H1 (cell line): ENCODE data around the gene CEP41. TPM values are rescaled to one million over a fixed set of nuclear protein-coding genes. Genes with fewer than 3 reads are reported as not detected.

Experiments
- CTCF ChIA-PET: fragments of 300-600 bp; sonication (Branson Sonifier 250); formaldehyde crosslinking; loops from one replicate; lab custom pipeline; 2021; ENCODE audit not compliant: partially characterized antibody; lab: Charles Lee
- POLR2A ChIA-PET: fragments of 300-600 bp; sonication (Branson Sonifier 250); formaldehyde crosslinking; loops from one replicate; lab custom pipeline; 2021; ENCODE audit warnings: inconsistent platforms; ENCODE audit not compliant: partially characterized antibody; lab: Charles Lee
- DNase-seq, 2 experiments: peaks; one replicate each; pipeline versions ENCODE4 v3.0.0 to v3.0.0-alpha.2; 2010 to 2022; ENCODE audit warnings: low spot score in 2 of 2, low read depth in 1 of 2, mixed read lengths in 1 of 2
- FAIRE-seq: peaks from 2 replicates; lab custom pipeline; 2011; peaks lifted over from hg19 to GRCh38; lab: Jason Lieb, UNC
- H2AFZ ChIP-seq: 2 replicates; pipeline ENCODE4 v1.8.1; 2012; ENCODE audit warnings: low read length, inconsistent platforms
- H2AK5ac ChIP-seq: 2 replicates; pipeline ENCODE4 v1.6.1; 2013; ENCODE audit warnings: low read depth, low read length
- H2BK120ac ChIP-seq: replicated peaks from 2 replicates; pipeline ENCODE3; 2013; ENCODE audit warnings: low read depth, low read length, inconsistent platforms
- H2BK12ac ChIP-seq: 2 replicates; pipeline ENCODE4 v1.6.1; 2013; ENCODE audit warnings: low read depth, low read length
- H2BK15ac ChIP-seq: 2 replicates; pipeline ENCODE4 v1.6.1; 2013; ENCODE audit warnings: low read length
- H2BK20ac ChIP-seq: 2 replicates; pipeline ENCODE4 v1.6.1; 2013; ENCODE audit warnings: low read length
- H2BK5ac ChIP-seq: 2 replicates; pipeline ENCODE4 v1.6.1; 2013; ENCODE audit warnings: low read depth, low read length
- H3K14ac ChIP-seq: 2 replicates; pipeline ENCODE4 v1.6.1; 2013; ENCODE audit warnings: inconsistent platforms; ENCODE audit not compliant: insufficient read length
- H3K18ac ChIP-seq: 2 replicates; pipeline ENCODE4 v1.6.1; 2013; ENCODE audit warnings: low read length; ENCODE audit errors: extremely low read depth
- H3K23ac ChIP-seq: 2 replicates; pipeline ENCODE4 v1.6.1; 2013; ENCODE audit warnings: inconsistent platforms; ENCODE audit not compliant: insufficient read length
- H3K23me2 ChIP-seq: 2 replicates; pipeline ENCODE4 v1.6.1; 2013; ENCODE audit warnings: low read depth, low read length
- H3K27ac ChIP-seq: 2 replicates; pipeline ENCODE4 v1.6.1; 2011; ENCODE audit warnings: low read depth, low read length, inconsistent platforms
- H3K27me3 ChIP-seq, 4 experiments: replicated peaks in 1 of 4; 1 replicate in 1 of 4; 2 replicates in 3 of 4; pipeline versions ENCODE4 v1.6.1 to v1.8.1; 2011 to 2013; ENCODE audit warnings: low read length in 3 of 4, mild to moderate bottlenecking in 3 of 4, inconsistent platforms in 2 of 4, mixed read lengths in 2 of 4, moderate library complexity in 1 of 4; ENCODE audit not compliant: control insufficient read depth in 3 of 4, insufficient read depth in 3 of 4; ENCODE audit errors: extremely low read depth in 1 of 4
- H3K36me3 ChIP-seq, 4 experiments: 2 replicates each; pipeline versions ENCODE4 v1.6.1 to v1.8.1; 2011 to 2013; ENCODE audit warnings: mild to moderate bottlenecking in 4 of 4, low read length in 3 of 4, moderate library complexity in 2 of 4, control low read depth in 1 of 4, inconsistent platforms in 1 of 4; ENCODE audit not compliant: insufficient read depth in 4 of 4, control insufficient read depth in 2 of 4
- H3K4ac ChIP-seq: replicated peaks from 2 replicates; pipeline ENCODE3; 2013; ENCODE audit warnings: low read length, low read depth, mixed read lengths, inconsistent platforms; ENCODE audit not compliant: insufficient read length
- H3K4me1 ChIP-seq, 4 experiments: replicated peaks in 1 of 4; 1 replicate in 1 of 4; 2 replicates in 3 of 4; pipeline versions ENCODE4 v1.6.1 to v1.8.1; 2011 to 2013; ENCODE audit warnings: low read length in 3 of 4, inconsistent platforms in 2 of 4, mixed read lengths in 1 of 4; ENCODE audit not compliant: insufficient read depth in 4 of 4, control insufficient read depth in 3 of 4
- H3K4me2 ChIP-seq, 2 experiments: 2 replicates each; pipeline versions ENCODE4 v1.6.1 to v1.8.1; 2011 to 2013; ENCODE audit warnings: low read depth in 2 of 2, low read length in 2 of 2, control low read depth in 1 of 2, inconsistent platforms in 1 of 2, mild to moderate bottlenecking in 1 of 2; ENCODE audit not compliant: insufficient read depth in 1 of 2
- H3K4me3 ChIP-seq, 4 experiments: fragments of 200-600, 300-600 bp in 1 of 4; sonication (generic), shearing (Covaris generic), sonication (Bioruptor Twin) in 1 of 4; 2 replicates each; pipeline versions ENCODE4 v1.5.1 to v1.8.1; 2011 to 2016; ENCODE audit warnings: low read length in 4 of 4, low read depth in 3 of 4, control low read depth in 2 of 4, inconsistent platforms in 2 of 4, mild to moderate bottlenecking in 2 of 4, mixed read lengths in 1 of 4, moderate library complexity in 1 of 4; ENCODE audit not compliant: insufficient read depth in 2 of 4; ENCODE audit errors: extremely low read depth in 1 of 4
- H3K56ac ChIP-seq: replicated peaks from 2 replicates; pipeline ENCODE3; 2013; ENCODE audit warnings: low read depth, mild to moderate bottlenecking, mixed read lengths, low read length, inconsistent platforms; ENCODE audit not compliant: insufficient read length
- H3K79me1 ChIP-seq: 2 replicates; pipeline ENCODE4 v1.6.1; 2013; ENCODE audit warnings: low read depth, low read length, control low read depth
- H3K79me2 ChIP-seq, 2 experiments: 2 replicates each; pipeline versions ENCODE4 v1.6.1 to v1.8.1; 2012 to 2013; ENCODE audit warnings: low read length in 2 of 2, mild to moderate bottlenecking in 2 of 2, inconsistent platforms in 1 of 2; ENCODE audit not compliant: insufficient read depth in 2 of 2, control insufficient read depth in 1 of 2
- H3K9ac ChIP-seq, 4 experiments: replicated peaks in 1 of 4; 1 replicate in 1 of 4; 2 replicates in 3 of 4; pipeline versions ENCODE4 v1.6.1 to v1.8.1; 2011 to 2013; ENCODE audit warnings: low read depth in 3 of 4, low read length in 3 of 4, control low read depth in 2 of 4, mild to moderate bottlenecking in 2 of 4, moderate library complexity in 2 of 4, inconsistent platforms in 1 of 4; ENCODE audit errors: extremely low read depth in 1 of 4
- H3K9me3 ChIP-seq, 2 experiments: 2 replicates each; pipeline versions ENCODE4 v1.6.1 to v1.8.1; 2012 to 2013; ENCODE audit warnings: mild to moderate bottlenecking in 2 of 2, moderate library complexity in 2 of 2, control low read depth in 1 of 2, inconsistent platforms in 1 of 2, low read depth in 1 of 2, low read length in 1 of 2, mixed read lengths in 1 of 2; ENCODE audit not compliant: insufficient read depth in 2 of 2
- H4K20me1 ChIP-seq, 2 experiments: replicated peaks in 1 of 2; 2 replicates each; pipeline versions ENCODE3 to v1.8.1; 2011 to 2013; ENCODE audit warnings: inconsistent platforms in 2 of 2, low read length in 2 of 2, mild to moderate bottlenecking in 1 of 2; ENCODE audit not compliant: insufficient read depth in 2 of 2, control insufficient read depth in 1 of 2
- H4K5ac ChIP-seq: 2 replicates; pipeline ENCODE4 v1.6.1; 2013; ENCODE audit warnings: low read length, low read depth, mixed read lengths, inconsistent platforms; ENCODE audit not compliant: insufficient read length
- H4K8ac ChIP-seq: 2 replicates; pipeline ENCODE4 v1.8.0; 2013; ENCODE audit warnings: mild to moderate bottlenecking, moderate library complexity, low read length, inconsistent platforms; ENCODE audit not compliant: insufficient read depth; ENCODE audit errors: extremely low read depth
- H4K91ac ChIP-seq: replicated peaks from 2 replicates; pipeline ENCODE3; 2013; ENCODE audit warnings: low read length, mixed read lengths, inconsistent platforms; ENCODE audit not compliant: insufficient read length
- ASH2L ChIP-seq: fragments of 200-600, 300-600 bp; sonication (generic); IDR thresholded peaks from one replicate; pipeline ENCODE4 v1.7.1; 2017; ENCODE audit warnings: low read length
- BCL11A ChIP-seq, 2 experiments: IDR thresholded peaks; one replicate each; pipeline ENCODE4 v1.6.1; 2011; ENCODE audit warnings: low read depth in 2 of 2, low read length in 2 of 2, mild to moderate bottlenecking in 2 of 2
- CEBPB ChIP-seq: IDR thresholded peaks from 2 replicates; pipeline ENCODE4 v1.6.1; 2012; ENCODE audit warnings: low read depth, low read length
- CREB1 ChIP-seq: IDR thresholded peaks from 2 replicates; pipeline ENCODE4 v1.6.1; 2012; ENCODE audit warnings: inconsistent platforms
- FOSL1 ChIP-seq: IDR thresholded peaks from 2 replicates; pipeline ENCODE4 v1.6.1; 2011; ENCODE audit warnings: mild to moderate bottlenecking, low read depth, low read length, moderate library complexity; ENCODE audit not compliant: insufficient read depth
- JUN ChIP-seq: IDR thresholded peaks from 2 replicates; pipeline ENCODE4 v1.6.1; 2011; ENCODE audit warnings: low read depth, mild to moderate bottlenecking, improper control_type of control experiment, low read length
- NRF1 ChIP-seq: IDR thresholded peaks from 2 replicates; pipeline ENCODE4 v1.6.1; 2011; ENCODE audit warnings: mild to moderate bottlenecking, low read depth, low read length, improper control_type of control experiment
- RNF2 ChIP-seq: fragments of 200-900, 300-1000 bp; sonication (generic); IDR thresholded peaks from 2 replicates; pipeline ENCODE4 v1.7.1; 2016; ENCODE audit warnings: borderline replicate concordance, low read depth, mild to moderate bottlenecking, antibody characterized with exemption, low read length; ENCODE audit not compliant: poor library complexity, severe bottlenecking; ENCODE audit errors: missing control alignments
- SAP30 ChIP-seq: fragments of 300-600 bp; sonication (generic); IDR thresholded peaks from 2 replicates; pipeline ENCODE4 v1.7.1; 2012; ENCODE audit warnings: low read length, moderate library complexity, mild to moderate bottlenecking, inconsistent platforms; ENCODE audit not compliant: insufficient read depth, insufficient replicate concordance
- SIRT6 ChIP-seq: IDR thresholded peaks from one replicate; pipeline ENCODE4 v1.7.1; 2012; ENCODE audit warnings: low read length, inconsistent platforms
- SP4 ChIP-seq: IDR thresholded peaks from 2 replicates; pipeline ENCODE4 v1.6.1; 2012; ENCODE audit warnings: low read length, inconsistent platforms
- SRF ChIP-seq: IDR thresholded peaks from 2 replicates; pipeline ENCODE4 v1.6.1; 2011; ENCODE audit warnings: mild to moderate bottlenecking, low read depth, low read length, moderate library complexity
- SUZ12 ChIP-seq: fragments of 200-600 bp; sonication (generic); IDR thresholded peaks from 2 replicates; pipeline ENCODE4 v1.6.1; 2012; ENCODE audit warnings: mild to moderate bottlenecking, inconsistent platforms, low read length, moderate library complexity, mixed read lengths
- TCF12 ChIP-seq: IDR thresholded peaks from 2 replicates; pipeline ENCODE4 v1.6.1; 2011; ENCODE audit warnings: low read depth, mild to moderate bottlenecking, low read length
- ZNF274 ChIP-seq: IDR thresholded peaks from 2 replicates; pipeline ENCODE4 v1.7.0; 2012; ENCODE audit warnings: low read length, borderline replicate concordance; ENCODE audit errors: extremely low read depth
- WGBS, 2 experiments: shearing (Covaris generic) in 1 of 2; methylation state at CpG; one replicate each; pipeline versions ENCODE4 v1.1.6 to v1.1.7; 2013 to 2015; ENCODE audit warnings: low lambda C conversion rate in 2 of 2, mixed read lengths in 2 of 2, inconsistent platforms in 1 of 2, low coverage in 1 of 2, missing lambda C conversion rate in 1 of 2; ENCODE audit not compliant: insufficient replicate concordance in 2 of 2, insufficient coverage in 1 of 2, insufficient read length in 1 of 2; ENCODE audit errors: extremely low coverage in 1 of 2, missing lambda C conversion rate in 1 of 2; 5-methylcytosine and 5-hydroxymethylcytosine counted together
- polyA plus RNA-seq, 7 experiments: library from polyadenylated mRNA; depleted of rRNA in 3 of 7; stranded (reverse) in 5 of 7; unstranded in 2 of 7; fragments of >200 nt in 5 of 7; fragments of 200-250 nt in 2 of 7; gene quantifications; 1 replicate in 5 of 7; 2 replicates in 1 of 7; 4 replicates in 1 of 7; pipeline versions ENCODE4 v1.2.1 to v1.2.3, GENCODE V29; 2011 to 2013; ENCODE audit warnings: missing spikeins in 2 of 7, mixed read lengths in 2 of 7
- total RNA-seq: library from RNA; stranded (reverse); fragmentation: NEBNext Ultra II Directional; extraction: Animal tissue kit (Norgen Biotek cat#: 25700); gene quantifications from 2 replicates; pipeline ENCODE4 v1.2.1, GENCODE V29; 2021

CEP41 gene
- total and polyA plus RNA-seq, 2 of the 8 experiments (the other 6 are each of a cell fraction or from before 2014, with no cell fraction given) = 9.3 to 12.8 TPM

GRCh38 chr7:130444234-130444633 lies 3.4 kb upstream of the CEP41 start:
- H3K18ac ChIP-seq = no peak overlapping the region
- H3K27me3 ChIP-seq = no peaks in the 10 kb centered on the region; a peak in 1 of 7 replicates
- ChIA-PET POLR2A (no interaction called here), CTCF (interaction anchor here (0.8 kb wide), 1 partner anchor 8 kb away, joined by 3 read pairs; no protein-coding TSS in a partner anchor)
- DNase-seq = no peak
- no peaks in the 10 kb centered on the region for H3K23me2 ChIP-seq
- no peaks in the 10 kb centered on the region for H3K36me3 ChIP-seq
- WGBS, 2 experiments = 86% methylated on average over 3 of the region's 3 CpGs; no CpG with 5 or more reads in 1 of the 2 experiments
- no peaks in the 10 kb centered on the region for H3K79me1 ChIP-seq
- H3K4me3 ChIP-seq = no peak overlapping the region
- H2BK20ac ChIP-seq = no peak overlapping the region
- TF ChIP-seq SUZ12 (no peak), CREB1 (no peak), RNF2 (no peak), ASH2L (no peak), SIRT6 (no peak), FOSL1 (no peak), BCL11A (IDR thresholded peaks at IDR 0.05; ENCODE audit: low read depth in 2 of 2, low read length in 2 of 2) (no peak), NRF1 (no peak), ZNF274 (no peak), SRF (no peak), SP4 (no peak), JUN (no peak), SAP30 (no peak), TCF12 (no peak), CEBPB (no peak)
- H2AFZ ChIP-seq = 0 out of 2 replicates have a peak overlapping the region, but pooled peaks have one; percentile 16
- no peak overlapping the region for H3K9ac ChIP-seq
- H4K20me1 ChIP-seq = no peaks in the 10 kb centered on the region
- H2BK15ac ChIP-seq = no peak overlapping the region
- no peak overlapping the region for H2BK5ac ChIP-seq
- H2BK12ac ChIP-seq = no peak overlapping the region
- no peaks in the 10 kb centered on the region for H3K79me2 ChIP-seq
- peaks cover 0 to 12% of the 10 kb centered on the region in 2 experiments; a peak in 2 of 4 replicates for H3K9me3 ChIP-seq
- H4K8ac ChIP-seq = no peak overlapping the region
- peaks cover 5 to 12% (median 7%) of the 10 kb centered on the region in 4 experiments; a peak in 6 of 7 replicates for H3K4me1 ChIP-seq
- H3K14ac ChIP-seq = no peak overlapping the region
- no peak overlapping the region for H3K4ac ChIP-seq
- no peak overlapping the region for H4K91ac ChIP-seq
- no peak for FAIRE-seq
- no peak overlapping the region for H3K23ac ChIP-seq
- no peak overlapping the region for H3K56ac ChIP-seq
- no peak overlapping the region for H3K4me2 ChIP-seq
- H3K27ac ChIP-seq = no peak overlapping the region
- no peak overlapping the region for H2BK120ac ChIP-seq
- no peak overlapping the region for H4K5ac ChIP-seq
- H2AK5ac ChIP-seq = no peak overlapping the region
